Left hindlimb (tissue), 1 donor: Measurements from ENCODE around the gene SYNPO2.

ENCODE experiments used
- DNase-seq: peaks from one replicate; pipeline ENCODE4 v3.0.0-alpha.2; 2018

SYNPO2 gene

GRCh38 chr4:119080721-119081541 lies 192.3 kb downstream of the SYNPO2 start:
- DNase-seq, result no peak

DNA sequence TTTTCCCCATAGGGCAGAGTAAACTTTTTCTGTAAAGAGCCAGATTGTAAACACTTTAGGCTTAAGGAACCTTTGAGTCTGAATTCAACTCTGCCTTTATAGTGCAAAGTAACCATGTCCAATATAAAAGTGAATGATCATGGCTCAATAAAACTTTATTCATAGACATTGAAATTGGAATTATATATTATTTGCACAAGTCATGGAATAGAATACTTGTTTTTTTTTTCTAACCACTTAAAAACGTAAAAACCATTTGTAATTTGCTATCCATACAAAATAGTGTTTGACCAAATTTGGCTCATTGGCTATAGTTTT lies 192.8 kb downstream of the SYNPO2 start:
- DNase-seq, result no peak

GRCh38 chr4:119081943-119082342 lies 193.3 kb downstream of the SYNPO2 start:
- DNase-seq, result no peak

DNA sequence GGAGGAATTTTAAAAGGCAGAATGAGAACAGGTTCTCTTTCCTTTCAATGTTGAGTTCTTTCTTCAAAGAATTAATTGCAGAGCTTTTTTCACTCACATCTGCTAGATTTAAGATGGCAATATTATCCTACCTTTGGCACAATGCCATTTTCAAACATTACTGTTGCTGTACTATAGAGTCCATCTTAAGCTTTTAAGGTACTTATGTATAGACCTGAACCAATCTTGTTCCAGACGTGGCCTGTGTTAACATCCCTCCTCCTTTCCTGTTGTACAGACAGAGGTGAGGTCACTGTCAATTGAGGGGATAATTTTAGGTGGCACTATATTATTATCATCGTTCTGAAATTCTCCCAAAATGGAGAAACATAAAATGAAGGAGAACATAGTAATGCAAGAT lies 194.0 kb downstream of the SYNPO2 start:
- DNase-seq, result no peak

DNA sequence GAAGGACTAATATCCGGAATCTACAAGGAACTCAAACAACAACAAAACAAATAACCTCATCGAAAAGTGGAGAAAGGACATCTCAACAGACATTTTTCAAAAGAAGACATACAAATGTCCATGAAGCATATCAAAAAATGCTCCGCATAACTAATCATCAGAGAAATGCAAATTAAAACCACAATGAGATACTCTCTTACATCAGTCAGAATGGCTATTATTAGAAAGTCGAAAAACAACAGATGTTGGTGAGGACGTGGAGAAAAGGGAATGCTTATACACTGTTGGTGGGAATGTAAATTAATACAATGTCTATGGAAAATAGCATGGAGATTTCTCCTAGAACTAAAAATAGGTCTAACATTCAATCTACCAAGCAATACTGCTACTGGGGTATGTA lies 195.9 kb downstream of the SYNPO2 start:
- no peak for DNase-seq

GRCh38 chr4:119087121-119087520 lies 198.5 kb downstream of the SYNPO2 start:
- DNase-seq, result no peak

DNA sequence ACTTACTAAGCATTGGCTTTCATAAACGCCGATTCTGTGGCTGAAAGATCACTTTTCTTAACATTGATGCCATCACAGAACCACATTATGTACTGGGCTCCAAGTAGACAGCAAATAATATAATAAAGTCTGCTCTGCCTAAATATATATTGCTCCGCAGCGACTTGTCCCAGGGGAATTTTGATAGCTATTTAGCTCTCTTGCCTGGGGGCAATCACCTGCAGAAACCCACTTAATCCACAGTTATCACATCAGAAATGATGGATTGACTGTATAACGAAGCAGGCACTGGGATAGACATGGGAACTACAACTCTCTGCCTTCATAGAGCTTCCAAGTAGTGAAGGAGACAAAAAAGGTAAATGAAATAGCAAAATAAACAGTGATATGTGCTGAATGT lies 199.0 kb downstream of the SYNPO2 start:
- no peak for DNase-seq

- no peak for DNase-seq
These were observed 204.6 kb downstream of the SYNPO2 start for GRCh38 chr4:119093042-119093827.

GRCh38 chr4:119097282-119097900 lies 208.7 kb downstream of the SYNPO2 start:
- DNase-seq, result no peak

- DNase-seq, result no peak
These were observed 209.7 kb downstream of the SYNPO2 start for GRCh38 chr4:119098306-119098705.

DNA sequence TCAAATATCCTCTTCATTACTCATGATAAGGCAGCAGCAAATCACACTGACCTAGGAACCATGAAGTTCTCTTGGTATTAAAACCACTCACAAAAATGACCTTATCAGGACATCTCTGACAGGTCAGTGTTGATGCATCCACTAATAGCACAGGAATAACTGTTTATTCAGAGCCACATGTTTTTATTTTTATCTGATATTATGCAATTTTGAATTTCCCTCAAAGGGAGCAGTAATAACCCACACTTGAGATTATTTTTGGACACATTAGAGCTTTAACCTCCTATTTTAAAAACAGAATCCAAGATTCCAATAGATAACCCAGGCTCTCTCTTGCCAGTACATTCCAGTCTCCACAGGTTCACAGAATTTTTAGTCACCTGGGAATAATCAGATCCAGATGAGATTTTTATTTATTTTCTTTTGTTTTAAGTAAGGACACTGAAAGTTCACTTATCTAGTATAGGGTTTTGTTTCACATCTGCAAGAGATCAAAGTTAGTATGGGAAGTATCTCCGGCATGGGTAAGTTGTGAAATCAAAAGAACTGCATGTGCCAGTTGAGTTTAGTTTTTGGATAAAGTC lies 210.7 kb downstream of the SYNPO2 start:
- no peak for DNase-seq

DNA sequence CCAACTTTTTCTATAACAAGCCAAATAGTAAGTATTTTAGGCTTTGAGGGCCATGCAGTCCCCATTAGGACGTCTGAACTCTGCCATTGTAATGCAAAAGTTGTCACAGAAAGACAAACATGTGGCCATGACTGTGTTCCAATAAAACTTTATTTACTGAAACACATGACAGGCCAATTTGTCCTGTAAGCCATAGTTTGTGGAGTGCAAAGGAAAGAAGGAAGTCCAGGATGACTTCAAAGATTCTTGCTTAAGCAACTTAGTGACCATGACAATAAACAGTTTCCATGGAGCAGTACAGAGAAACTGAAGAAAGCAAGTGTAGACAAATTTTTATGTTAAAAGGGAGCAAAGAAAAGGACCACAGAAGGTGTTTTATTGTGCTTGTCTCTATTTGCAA lies 212.0 kb downstream of the SYNPO2 start:
- DNase-seq, result no peak

DNA sequence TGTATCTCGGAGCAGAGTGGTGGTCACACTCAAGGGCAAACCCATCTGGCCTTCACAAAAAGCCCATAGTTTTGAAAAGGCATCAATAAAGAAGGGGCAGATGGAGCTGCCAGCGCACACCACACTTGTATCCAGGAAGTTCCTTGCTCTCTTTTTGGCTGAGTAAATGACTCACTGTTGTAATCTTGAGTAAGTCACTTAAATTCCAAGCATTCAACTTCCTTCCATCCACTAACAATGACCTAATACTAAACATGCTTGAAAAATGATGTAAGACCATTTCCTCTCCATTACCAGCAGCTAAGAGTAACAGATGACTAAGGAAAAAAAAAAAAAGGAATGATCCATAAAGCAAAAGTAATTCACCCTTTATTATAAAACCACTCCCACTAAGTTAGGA lies 214.6 kb downstream of the SYNPO2 start:
- no peak for DNase-seq

- no peak for DNase-seq
These were observed 216.1 kb downstream of the SYNPO2 start for GRCh38 chr4:119104644-119105273.

GRCh38 chr4:119105605-119106004 lies 217.0 kb downstream of the SYNPO2 start:
- no peak for DNase-seq

DNA sequence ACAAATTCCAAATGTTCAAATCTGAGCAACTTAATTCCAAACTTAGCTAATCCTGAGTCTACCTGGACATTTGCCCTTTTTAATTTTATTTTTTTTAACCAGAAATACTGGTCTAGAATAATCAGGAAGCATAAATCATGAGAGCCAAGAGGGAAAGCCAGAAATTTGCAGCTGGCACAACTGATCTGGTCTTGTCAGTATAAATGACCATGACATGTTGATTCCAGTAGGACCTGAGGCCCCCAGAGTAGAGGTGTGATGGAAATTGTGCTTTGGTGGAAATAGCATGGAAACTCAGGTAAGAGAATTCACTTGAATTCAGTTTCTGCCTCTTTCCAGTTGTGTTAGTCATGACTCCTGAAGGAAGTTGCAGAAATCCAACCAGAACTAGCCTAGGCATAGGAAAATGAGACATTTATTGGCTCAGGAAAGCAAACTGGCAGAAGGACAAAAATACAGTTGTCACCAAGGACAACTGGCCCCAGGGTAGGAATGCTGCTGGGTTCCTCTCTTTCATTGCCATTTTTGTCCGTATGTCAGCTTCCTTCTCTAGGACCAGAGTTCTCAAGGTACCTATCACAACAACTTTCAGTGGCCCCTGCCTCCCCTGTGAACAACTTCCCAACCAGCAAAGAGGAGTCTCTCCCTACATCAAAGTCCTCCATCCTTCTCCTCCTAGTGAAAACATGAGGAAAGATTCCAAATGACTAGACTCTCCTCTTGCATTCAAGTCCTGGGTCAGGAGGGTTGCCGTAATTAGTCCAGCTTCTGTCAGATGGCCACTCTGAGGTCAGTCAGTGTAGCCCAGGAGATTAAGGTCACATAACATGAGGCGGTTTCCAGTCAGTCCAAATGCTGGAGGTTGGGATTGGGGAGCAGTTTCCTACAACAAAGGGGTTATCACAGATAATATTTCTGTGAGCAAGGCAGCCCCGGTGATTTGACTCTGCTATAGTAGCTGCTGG lies 217.7 kb downstream of the SYNPO2 start:
- no peak for DNase-seq

GRCh38 chr4:119110121-119110520 lies 221.5 kb downstream of the SYNPO2 start:
- DNase-seq, result no peak
